NCI-H748 (cell line): ENCODE results near the gene DNAAF9.

ENCODE experiments used
- DNase-seq: peaks from one replicate; lab custom pipeline; 2025; ENCODE audit not compliant: unreplicated experiment; lab: John Stamatoyannopoulos, UW

The DNAAF9 gene

DNA sequence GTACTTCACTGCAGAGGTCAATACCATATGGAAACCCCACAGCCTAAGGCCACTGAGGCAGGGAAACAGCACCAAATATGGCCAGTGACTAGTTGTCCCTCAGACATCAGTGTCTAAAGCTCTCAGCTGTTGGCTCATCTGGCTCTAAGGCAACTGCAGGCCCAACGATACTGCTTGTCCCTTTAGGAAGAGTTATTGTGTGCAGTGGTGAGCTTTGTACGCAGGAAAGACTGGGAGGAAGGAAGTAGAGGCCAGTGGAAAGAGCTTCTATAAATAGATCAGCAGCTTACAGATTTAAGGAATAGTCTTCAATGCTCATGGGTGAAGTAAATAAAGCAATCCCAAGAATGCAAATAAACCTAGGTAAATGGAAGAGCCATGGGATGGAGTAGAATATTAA, 29.3 kb downstream of the DNAAF9 start:
- no peak for DNase-seq

DNA sequence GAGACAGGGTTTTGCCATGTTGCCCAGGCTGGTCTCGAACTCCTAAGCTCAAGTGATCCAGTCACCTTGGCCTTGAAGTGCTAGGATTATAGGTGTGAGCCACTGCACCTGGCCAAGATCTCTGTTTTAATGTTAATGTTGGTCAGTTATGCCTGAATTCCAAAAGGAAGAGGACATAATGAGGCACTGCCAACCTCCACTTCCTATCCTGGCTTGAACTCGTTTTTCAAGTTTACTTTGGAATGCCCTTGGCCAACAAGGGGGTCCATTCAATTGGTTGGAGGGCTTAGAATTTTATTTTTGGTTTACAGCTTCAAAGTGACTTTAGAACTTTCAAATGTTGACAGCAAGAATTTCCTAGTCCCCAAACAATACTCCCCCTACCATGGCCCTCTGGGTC, 29.8 kb downstream of the DNAAF9 start:
- no peak for DNase-seq

DNA sequence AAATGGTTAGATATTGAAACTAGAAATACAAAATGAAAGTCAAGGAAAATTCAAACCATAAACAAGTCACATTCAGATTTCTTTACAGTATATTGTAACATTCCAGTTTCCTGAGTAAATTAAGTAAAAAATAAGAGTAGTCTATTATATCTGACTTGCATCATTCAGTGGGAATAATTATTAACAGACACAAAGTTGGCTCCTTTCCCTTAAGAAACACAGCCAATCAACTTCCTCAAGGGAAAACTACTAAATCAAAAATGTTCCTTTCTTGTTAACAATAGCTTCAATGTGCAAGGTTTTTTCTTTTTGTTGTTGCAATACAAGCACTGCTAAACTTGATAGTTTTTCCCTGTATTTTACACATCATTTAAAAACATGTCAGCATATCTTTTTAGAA, 33.2 kb downstream of the DNAAF9 start:
- DNase-seq = no peak

DNA sequence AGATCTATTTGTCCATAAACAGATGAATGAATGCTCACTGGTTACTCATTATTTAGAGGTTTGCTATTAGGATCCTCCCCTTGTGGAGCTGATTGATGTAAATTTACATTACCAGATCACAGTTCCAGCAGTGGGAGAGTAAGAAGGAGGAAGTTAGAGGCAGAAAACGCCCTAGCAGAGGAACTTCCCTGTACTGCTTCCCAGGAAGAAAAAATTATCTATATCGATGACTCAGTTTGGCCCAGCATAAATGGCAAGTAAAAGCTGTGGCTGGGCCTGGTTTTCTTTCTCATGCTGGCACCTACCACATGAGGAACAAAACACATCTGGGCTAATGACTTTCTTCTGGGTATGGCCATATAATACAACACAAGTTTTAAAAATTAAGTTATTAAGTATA, 35.7 kb downstream of the DNAAF9 start:
- DNase-seq = no peak

DNA sequence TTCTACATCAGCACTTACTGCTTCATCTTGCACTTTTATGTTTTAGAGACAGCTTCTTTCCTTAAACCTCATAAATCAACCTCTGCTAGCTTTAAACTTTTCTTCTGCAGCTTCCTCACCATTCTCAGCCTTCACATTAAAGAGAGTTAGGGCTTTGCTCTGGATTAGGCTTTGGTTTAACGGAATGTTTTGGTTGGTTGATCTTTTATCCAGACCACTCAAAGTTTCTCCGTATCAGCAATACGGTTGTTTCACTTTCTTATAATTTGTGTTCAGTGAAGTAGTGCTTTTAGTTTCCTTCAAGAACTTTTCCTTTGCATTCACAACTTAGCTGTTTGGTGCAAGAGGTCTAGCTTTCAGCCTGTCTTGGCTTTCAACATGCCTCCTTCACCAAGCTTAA, 40.4 kb downstream of the DNAAF9 start:
- DNase-seq = no peak

DNA sequence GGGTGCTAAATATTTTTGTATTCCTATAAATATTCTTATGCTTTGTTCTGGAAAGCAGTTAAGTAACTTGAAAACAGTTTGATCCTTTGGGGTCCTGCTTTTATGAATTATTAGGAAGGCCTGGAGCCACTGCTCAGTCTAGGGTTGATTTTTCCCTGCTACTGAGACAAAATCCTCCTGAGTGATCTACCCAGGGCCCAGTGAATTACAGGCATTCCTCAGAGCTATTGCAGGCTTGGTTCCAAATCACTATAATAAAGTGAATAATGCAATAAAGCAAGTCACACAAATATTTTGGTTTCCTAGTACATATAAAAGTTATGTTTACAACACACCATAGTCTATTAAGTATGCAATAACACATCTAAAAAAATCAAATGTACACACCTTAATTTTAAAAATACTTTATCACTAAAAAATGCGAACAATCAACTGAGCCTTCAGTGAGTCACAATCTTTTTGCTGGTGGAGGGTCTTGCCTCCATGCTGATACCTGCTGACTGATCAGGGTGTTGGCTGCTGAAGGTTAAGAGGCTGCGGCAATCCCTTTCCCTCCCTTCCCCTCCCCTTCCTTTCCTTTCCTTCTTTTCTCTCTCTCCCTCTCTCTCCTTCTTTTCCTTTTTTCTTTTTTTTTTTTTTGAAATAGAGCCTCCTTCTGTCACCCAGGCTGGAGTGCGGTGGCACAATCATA, 43.0 kb downstream of the DNAAF9 start:
- no peak for DNase-seq

- DNase-seq = no peak
Observed at GRCh38 chr20:3360752-3361151, 46.7 kb downstream of the DNAAF9 start.

GRCh38 chr20:3358676-3359340, 48.7 kb downstream of the DNAAF9 start:
- no peak for DNase-seq
